SJCRH30 (cell line): ENCODE measurements around the gene ESYT2. TPM values are rescaled to one million over a fixed set of nuclear protein-coding genes. Genes with fewer than 3 reads are reported as not detected.
A peak's percentile ranks its signal among the peaks of the same experiment; 100 is the strongest.

Experiments used
- DNase-seq, 2 experiments: peaks; one replicate each; pipeline ENCODE4 v3.0.0-alpha.2; 2015 to 2020
- H3K27ac ChIP-seq: fragments of 250-450 bp; sonication (Bioruptor Pico); 2 replicates; pipeline ENCODE4 v1.5.1; 2020; ENCODE audit warnings: mild to moderate bottlenecking, moderate library complexity
- H3K27me3 ChIP-seq: fragments of 250-450 bp; sonication (Bioruptor Pico); 2 replicates; pipeline ENCODE4 v1.5.1; 2020; ENCODE audit warnings: mild to moderate bottlenecking, moderate library complexity
- H3K36me3 ChIP-seq: fragments of 250-450 bp; sonication (Bioruptor Pico); 2 replicates; pipeline ENCODE4 v1.5.1; 2020; ENCODE audit warnings: mild to moderate bottlenecking, moderate library complexity
- H3K4me1 ChIP-seq: fragments of 250-450 bp; sonication (Bioruptor Pico); 2 replicates; pipeline ENCODE4 v1.5.1; 2020; ENCODE audit warnings: mild to moderate bottlenecking, moderate library complexity
- H3K4me3 ChIP-seq: fragments of 250-450 bp; sonication (Bioruptor Pico); 2 replicates; pipeline ENCODE4 v1.5.1; 2020; ENCODE audit warnings: mild to moderate bottlenecking, moderate library complexity
- H3K9me3 ChIP-seq: fragments of 250-450 bp; sonication (Bioruptor Pico); replicated peaks from 2 replicates; pipeline ENCODE4 v1.5.1; 2020; ENCODE audit warnings: mild to moderate bottlenecking, moderate library complexity
- total RNA-seq: library from RNA; depleted of rRNA; stranded (reverse); fragments of >200 nt; shearing (Covaris generic); gene quantifications from 2 replicates; pipeline ENCODE4 v1.2.3, GENCODE V29; 2014

Gene ESYT2
- total RNA-seq, 1 experiment from 2014 or later = 55.2 TPM

DNA sequence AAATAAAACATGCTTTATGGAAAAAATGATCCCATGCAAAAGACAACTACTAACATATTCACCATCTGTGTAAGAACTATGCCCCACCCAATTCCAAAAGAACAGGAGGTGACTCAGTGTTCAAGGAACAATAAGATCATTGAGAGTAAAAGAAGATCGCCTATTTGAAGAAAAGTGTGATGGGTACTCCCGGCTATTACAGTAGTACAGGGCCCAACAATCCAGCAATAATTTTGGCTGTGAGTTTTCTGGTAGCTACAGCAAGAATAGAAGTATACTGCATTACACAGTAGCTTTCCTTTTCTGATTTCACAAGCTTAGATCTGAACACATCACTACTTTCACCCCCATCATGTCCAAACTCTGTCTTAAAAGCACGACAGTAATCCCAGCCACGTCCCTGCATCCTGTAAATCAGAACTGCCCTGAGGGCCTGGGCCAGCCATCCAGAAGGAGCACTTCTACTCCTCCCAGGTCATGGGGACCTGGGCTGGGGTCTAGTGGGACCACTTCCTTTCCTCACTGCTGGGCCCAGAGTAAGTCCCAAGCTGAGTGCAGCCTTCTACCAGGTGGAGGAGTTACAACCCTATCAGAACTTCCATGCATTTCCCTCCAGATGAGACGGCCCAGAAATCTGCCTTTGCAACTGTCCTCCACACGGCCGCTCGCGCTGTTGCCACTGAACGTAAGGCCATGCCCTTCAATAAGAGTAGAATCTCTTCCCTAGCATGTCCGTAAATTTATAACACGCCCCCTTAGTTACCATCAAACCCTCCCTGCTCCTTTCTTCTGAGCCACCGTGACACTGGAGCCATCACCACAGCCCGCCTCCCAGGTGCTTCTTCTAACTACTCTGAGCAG, 7.9 kb downstream of the ESYT2 start:
- Histone ChIP-seq H3K36me3 (no peaks in the 10 kb centered on the region), H3K4me3 (no peak overlapping the region), H3K27ac (peak overlapping the region; percentile 58), H3K9me3 (no peaks in the 10 kb centered on the region), H3K4me1 (peaks cover 37% of the 10 kb centered on the region), H3K27me3 (no peaks in the 10 kb centered on the region)
- DNase-seq = peak; percentile 43 to 74

DNA sequence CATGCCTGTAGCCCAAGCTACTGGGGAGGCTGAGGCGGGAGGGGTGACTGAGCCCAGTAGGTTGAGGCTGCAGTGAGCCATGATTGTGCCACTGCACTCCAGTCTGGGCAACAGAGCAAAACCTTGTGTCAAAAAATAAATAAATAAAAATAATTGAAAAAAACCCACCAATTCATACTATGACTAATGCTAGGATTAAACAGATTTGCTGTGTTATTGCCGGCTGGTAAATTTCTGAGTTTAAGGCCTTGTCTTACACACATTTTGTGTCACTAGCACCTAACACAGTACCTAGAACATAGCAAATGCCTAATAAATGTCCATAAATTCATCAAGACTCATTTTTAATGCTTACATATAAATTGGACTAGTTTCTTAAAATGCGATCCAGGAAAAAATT, 8.7 kb downstream of the ESYT2 start:
- no peaks in the 10 kb centered on the region for H3K9me3 ChIP-seq
- H3K36me3 ChIP-seq = no peaks in the 10 kb centered on the region
- H3K27me3 ChIP-seq = no peaks in the 10 kb centered on the region
- DNase-seq = peak in 1 of 2 experiments; percentile 25
- peak overlapping the region; percentile 58 for H3K27ac ChIP-seq
- no peak overlapping the region for H3K4me3 ChIP-seq
- H3K4me1 ChIP-seq = peaks cover 37% of the 10 kb centered on the region

DNA sequence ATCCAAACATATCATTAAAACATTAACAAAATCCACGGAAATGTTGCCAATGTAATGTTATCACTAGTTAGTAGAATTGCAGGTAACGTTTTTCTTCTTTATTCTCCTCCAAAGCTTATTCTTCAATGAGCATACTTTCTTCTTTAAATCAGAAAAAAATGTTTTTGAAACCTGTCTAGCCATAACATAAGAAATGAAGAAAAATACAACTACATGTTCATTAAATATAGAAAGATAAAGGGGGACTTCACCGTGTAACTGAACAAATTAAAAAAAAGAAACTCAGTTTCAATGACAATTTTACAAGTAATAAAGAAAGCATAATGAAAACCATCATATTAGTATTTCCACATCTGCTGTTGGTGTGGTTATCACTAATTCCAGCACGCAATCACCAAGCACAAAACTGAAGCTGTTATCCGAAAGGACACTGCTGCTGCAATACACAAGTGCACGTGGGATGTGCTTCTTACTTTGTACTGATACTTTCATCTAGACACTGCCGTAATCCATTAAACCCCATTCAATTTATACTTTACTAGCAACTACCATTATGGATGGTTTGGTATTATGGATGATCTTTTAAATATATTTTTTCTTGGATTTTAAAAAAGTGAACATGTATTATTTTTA, 9.6 kb downstream of the ESYT2 start:
- no peaks in the 10 kb centered on the region for H3K36me3 ChIP-seq
- no peak for DNase-seq
- peak overlapping the region; percentile 88 for H3K27ac ChIP-seq
- H3K4me3 ChIP-seq = no peak overlapping the region
- H3K4me1 ChIP-seq = peaks cover 37% of the 10 kb centered on the region
- no peaks in the 10 kb centered on the region for H3K27me3 ChIP-seq
- no peaks in the 10 kb centered on the region for H3K9me3 ChIP-seq

DNA sequence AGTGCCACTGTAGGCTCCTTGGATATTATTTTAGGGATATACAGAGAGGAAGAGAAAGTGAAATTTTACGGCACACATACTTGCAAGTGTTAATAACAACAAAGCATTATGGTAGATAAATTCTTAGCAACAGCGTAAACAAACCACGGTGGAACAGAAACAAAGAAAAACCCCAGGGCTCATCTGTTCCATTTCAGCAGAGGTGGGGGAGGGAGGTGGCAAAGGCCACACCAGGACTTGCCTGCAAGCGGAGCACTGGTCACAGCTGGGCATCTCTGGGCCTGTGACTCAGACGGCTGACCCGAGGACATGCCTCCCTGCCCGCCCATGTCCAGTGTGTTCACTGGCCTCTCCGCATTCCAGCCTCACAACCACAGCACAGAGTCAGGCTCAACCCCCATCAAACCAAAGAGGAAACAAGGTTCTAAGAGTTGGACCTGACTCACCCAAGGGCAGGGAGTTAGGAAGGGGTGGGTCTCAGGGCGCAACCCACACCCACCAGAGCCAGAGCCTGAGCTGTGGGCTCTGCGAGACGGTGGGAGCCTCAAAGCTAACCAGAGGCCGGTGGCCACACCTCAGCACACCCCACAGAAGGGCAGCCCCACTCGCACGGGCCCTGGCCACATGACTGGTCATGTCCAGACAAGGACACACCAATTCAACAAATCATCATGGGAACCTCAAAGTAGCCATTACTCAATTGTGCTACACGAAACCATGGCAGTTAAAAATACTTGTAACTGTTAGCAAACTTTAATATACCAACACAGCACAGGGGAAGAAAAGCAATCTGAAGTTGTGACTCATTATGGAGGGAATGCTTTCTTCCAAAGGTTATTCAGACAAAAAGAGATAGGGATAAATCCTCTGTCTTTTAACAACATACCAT, 10.7 kb downstream of the ESYT2 start:
- Histone ChIP-seq H3K27me3 (no peaks in the 10 kb centered on the region), H3K4me1 (peaks cover 37% of the 10 kb centered on the region), H3K4me3 (peak overlapping the region; percentile 33), H3K36me3 (no peaks in the 10 kb centered on the region), H3K9me3 (no peaks in the 10 kb centered on the region), H3K27ac (peak overlapping the region; percentile 88)
- DNase-seq = peak; percentile 85 to 91

DNA sequence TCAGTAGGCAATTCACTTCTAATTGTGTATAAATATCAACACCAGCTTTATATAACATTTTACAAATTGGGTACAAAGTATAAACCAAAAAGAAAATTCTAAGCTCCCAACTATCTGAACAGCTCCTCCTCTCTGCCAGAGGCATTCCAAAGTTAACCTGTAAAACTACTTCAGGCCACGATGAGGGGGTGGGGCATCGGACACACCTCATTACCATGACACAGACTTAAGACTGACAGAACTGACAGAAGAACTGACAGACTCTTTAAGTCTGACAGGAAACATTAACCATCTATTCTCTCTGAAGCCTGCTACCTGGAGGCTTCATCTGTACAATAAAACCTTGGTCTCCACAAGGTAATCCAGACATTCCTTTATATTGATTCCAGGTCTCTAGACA, 12.3 kb downstream of the ESYT2 start:
- Histone ChIP-seq H3K27ac (no peak overlapping the region), H3K4me3 (no peak overlapping the region), H3K36me3 (no peaks in the 10 kb centered on the region), H3K9me3 (no peaks in the 10 kb centered on the region), H3K4me1 (peaks cover 37% of the 10 kb centered on the region), H3K27me3 (no peaks in the 10 kb centered on the region)
- no peak for DNase-seq

DNA sequence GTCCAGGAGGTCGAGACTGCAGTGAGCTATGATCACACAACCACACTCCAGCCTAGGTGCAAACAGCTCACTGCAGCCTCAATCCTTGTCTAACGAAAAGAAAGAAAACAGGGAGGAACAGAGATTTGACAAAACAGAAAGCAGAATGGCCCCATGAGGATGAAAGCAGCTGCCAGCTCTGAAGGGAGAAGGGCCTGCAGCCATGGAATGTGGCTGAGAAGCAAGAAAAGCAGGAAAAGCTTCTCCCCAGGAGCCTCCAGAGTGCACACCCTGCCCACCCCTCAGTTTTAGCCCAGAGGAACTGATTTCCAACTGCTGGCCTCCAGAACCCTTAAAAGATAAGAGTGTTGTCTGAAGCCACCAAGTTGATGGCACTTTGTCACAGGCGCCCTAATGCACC, 13.0 kb downstream of the ESYT2 start:
- no peak for DNase-seq
- Histone ChIP-seq H3K27ac (no peak overlapping the region), H3K4me1 (peaks cover 32% of the 10 kb centered on the region), H3K4me3 (no peak overlapping the region), H3K27me3 (no peaks in the 10 kb centered on the region), H3K36me3 (no peaks in the 10 kb centered on the region), H3K9me3 (no peaks in the 10 kb centered on the region)

DNA sequence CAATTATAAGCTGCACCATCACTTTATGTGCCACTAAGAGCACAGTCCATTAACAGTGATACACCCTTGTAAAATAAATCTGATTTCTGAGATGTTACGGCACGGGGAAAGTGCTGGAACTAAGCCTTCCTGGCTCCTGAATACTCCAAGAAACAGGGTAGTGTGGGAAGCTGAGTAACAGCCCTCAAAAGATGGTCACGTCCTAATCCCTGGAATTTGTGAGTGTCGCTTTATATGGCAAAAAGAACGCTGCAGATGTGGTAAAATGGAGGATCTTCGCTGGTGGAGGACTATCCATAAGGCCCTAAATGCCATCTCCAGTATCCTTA, 13.5 kb downstream of the ESYT2 start:
- no peak overlapping the region for H3K27ac ChIP-seq
- DNase-seq = no peak
- H3K36me3 ChIP-seq = no peaks in the 10 kb centered on the region
- H3K4me1 ChIP-seq = peaks cover 27% of the 10 kb centered on the region
- H3K4me3 ChIP-seq = no peak overlapping the region
- H3K27me3 ChIP-seq = no peaks in the 10 kb centered on the region
- no peaks in the 10 kb centered on the region for H3K9me3 ChIP-seq

DNA sequence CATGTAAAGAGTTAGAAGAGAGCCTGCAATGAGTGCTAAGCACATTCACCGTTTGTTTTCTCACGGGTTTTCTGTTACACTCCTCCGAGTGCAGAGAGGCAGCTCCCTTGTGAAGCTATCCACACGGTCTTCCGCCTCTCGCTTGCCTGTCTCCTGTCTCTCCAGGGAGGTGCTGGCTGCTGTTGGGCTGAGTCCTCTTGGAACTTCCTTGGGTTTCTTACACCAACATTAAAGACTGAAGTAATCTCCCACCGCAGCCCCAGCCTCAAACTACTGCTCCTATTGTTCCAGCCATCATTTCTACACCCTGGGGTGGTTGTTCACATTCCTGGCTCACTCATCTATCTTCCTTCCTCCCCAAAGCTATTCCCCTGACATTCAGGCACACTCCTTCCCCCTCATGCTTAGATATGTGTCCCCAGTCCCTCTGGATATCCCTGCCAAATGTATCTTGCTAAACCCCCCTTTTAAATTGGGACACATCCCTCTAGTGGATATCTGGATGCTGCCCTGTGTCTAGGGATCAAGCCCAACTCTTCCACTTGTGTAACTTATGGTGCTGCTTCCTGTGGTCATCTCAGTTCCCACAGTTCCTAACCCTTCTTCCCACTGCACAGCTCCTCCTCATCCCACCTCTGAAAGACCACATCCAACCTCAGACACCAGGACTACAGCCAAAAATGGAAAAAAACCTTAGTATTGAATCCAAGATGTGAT, 14.1 kb downstream of the ESYT2 start:
- H3K36me3 ChIP-seq = no peaks in the 10 kb centered on the region
- no peak overlapping the region for H3K27ac ChIP-seq
- no peaks in the 10 kb centered on the region for H3K27me3 ChIP-seq
- H3K9me3 ChIP-seq = no peaks in the 10 kb centered on the region
- H3K4me1 ChIP-seq = peaks cover 22% of the 10 kb centered on the region
- no peak for DNase-seq
- H3K4me3 ChIP-seq = no peak overlapping the region

DNA sequence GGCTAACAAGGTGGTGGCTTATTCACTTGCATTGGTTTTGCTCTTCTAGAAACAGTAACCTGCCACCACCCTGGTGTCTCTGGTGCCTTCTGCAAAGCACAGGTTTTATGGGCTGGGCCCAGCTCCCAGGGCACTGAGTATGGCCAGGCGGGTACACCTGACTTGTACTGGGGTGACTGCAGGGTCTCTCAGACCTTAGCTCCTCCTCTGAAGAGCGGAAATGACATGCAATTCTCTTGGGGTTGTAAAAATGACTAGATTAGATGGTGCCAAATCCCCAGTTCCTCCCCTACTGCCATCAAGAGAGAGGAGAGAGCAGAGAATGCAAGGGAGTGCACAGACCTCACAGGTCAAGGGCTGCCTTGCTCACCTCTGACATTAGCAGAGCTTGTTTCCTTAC, 14.7 kb downstream of the ESYT2 start:
- Histone ChIP-seq H3K27me3 (no peaks in the 10 kb centered on the region), H3K9me3 (no peaks in the 10 kb centered on the region), H3K27ac (no peak overlapping the region), H3K4me3 (no peak overlapping the region), H3K36me3 (0 out of 2 replicates have a peak, but pooled peaks cover 2% of the 10 kb centered on the region), H3K4me1 (peaks cover 16% of the 10 kb centered on the region)
- DNase-seq = no peak

DNA sequence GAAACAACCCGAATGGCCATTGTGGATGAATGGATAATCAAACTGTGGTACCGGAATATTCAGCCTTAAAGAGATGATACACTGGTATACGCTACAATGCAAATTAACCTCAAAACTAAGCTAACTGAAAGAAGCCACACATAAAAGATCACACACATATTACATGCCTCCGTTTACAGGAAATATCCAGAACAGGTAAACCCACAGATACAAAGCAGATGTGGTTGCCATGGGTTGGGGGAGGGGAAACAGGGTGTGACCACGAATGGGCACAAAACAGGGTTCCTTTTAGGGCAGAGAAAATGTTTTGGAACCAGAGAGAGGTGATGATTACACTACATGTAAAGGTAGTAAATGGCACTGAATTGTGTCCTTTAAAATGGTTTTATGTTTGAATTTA, 16.6 kb downstream of the ESYT2 start:
- peaks cover 9% of the 10 kb centered on the region for H3K36me3 ChIP-seq
- H3K27ac ChIP-seq = no peak overlapping the region
- no peaks in the 10 kb centered on the region for H3K27me3 ChIP-seq
- peaks cover under 1% of the 10 kb centered on the region; the same call in 1 of the 2 replicates for H3K4me1 ChIP-seq
- no peaks in the 10 kb centered on the region for H3K9me3 ChIP-seq
- no peak for DNase-seq
- H3K4me3 ChIP-seq = no peak overlapping the region

DNA sequence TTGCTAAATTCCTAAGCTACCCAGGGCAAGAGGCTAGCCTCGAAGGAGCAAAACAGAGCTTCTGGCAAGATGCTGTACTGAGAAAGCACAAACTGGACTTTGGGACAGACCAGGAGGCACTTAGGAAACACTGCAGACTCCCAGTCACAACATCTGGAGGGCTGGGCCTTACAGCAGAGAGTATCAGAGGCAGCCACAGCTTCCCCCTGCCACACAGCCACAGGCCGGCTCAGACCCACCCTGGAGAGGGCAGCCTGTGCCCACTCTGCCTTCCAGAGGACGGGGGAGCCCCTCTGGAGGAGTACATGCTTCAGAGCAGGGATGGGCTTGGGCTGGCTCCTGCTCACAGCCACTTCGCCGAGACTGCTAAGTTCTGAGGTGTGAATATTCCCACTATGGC, 17.4 kb downstream of the ESYT2 start:
- no peak overlapping the region for H3K27ac ChIP-seq
- H3K4me1 ChIP-seq = no peaks in the 10 kb centered on the region
- H3K27me3 ChIP-seq = no peaks in the 10 kb centered on the region
- no peak for DNase-seq
- H3K36me3 ChIP-seq = peaks cover 13% of the 10 kb centered on the region
- no peaks in the 10 kb centered on the region for H3K9me3 ChIP-seq
- H3K4me3 ChIP-seq = no peak overlapping the region

DNA sequence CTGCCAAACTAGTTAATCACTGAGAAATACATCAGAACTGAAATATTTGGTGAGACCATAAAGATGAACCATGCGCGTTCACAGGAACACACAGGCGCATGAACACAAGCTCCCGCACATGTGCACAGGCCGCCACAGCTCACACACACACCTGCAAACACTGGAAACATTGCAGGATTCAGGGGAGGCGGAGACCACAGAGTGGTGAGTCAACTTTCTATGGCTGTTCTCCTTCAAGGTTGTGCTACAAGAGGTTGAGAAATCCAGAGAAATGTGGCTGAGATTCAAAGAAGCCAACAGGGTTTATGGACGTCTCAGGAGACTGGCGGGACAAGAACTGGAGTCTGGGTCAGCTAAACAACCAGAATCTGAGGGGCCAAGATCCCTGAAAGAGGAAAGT, 17.8 kb downstream of the ESYT2 start:
- Histone ChIP-seq H3K27me3 (no peaks in the 10 kb centered on the region), H3K9me3 (no peaks in the 10 kb centered on the region), H3K4me3 (no peak overlapping the region), H3K4me1 (no peaks in the 10 kb centered on the region), H3K27ac (no peak overlapping the region), H3K36me3 (peaks cover 15% of the 10 kb centered on the region)
- DNase-seq = no peak

DNA sequence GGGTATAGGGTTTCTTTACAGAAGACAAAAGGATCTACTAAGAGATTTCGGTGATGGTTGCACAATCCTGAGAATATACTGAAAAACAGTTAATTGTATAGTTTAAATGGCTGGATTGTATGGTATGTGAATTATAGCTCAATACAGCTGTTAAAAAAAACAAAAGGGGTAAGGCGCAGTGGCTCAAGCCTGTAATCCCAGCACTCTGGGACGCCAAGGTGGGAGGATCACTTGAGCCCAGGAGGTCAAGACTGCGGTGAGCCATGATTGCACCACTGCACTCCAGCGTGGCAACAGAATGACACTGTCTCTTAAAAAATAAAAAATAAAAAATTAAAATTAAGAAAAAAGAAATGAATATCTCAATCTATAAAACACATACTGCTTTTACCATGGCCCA, 18.5 kb downstream of the ESYT2 start:
- Histone ChIP-seq H3K4me3 (no peak overlapping the region), H3K27me3 (no peaks in the 10 kb centered on the region), H3K4me1 (no peaks in the 10 kb centered on the region), H3K9me3 (no peaks in the 10 kb centered on the region), H3K36me3 (peaks cover 16% of the 10 kb centered on the region), H3K27ac (no peak overlapping the region)
- DNase-seq = no peak

DNA sequence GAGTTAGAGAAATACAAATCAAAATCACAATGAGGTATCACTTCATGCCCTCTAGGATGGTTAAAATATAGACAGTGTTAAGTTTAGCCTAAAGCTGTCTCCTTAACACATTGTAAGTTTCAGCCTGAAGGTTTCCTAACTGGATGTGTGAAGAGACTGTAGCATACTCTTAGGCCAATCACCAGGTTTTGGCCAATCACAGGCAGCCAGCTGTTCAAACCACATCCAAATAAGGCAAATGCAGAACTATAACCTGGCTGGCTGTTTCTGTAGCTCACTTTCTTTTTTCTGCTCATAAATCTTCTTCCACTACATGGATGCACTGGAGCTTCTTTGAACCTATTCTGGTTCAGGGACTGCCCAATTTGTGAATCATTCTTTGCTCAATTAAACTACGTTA, 19.7 kb downstream of the ESYT2 start:
- H3K27me3 ChIP-seq = no peaks in the 10 kb centered on the region
- no peak for DNase-seq
- no peaks in the 10 kb centered on the region for H3K9me3 ChIP-seq
- no peak overlapping the region for H3K4me3 ChIP-seq
- H3K4me1 ChIP-seq = no peaks in the 10 kb centered on the region
- H3K36me3 ChIP-seq = peaks cover 16% of the 10 kb centered on the region
- no peak overlapping the region for H3K27ac ChIP-seq
